H1 (cell line): ENCODE data around the gene SMOC2.

Source experiments
- CTCF ChIP-seq, 3 experiments: IDR thresholded peaks; 1 replicate in 2 of 3; 2 replicates in 1 of 3; pipeline versions ENCODE4 v1.5.1 to v1.6.1; 2011; ENCODE audit warnings: low read length in 3 of 3, mild to moderate bottlenecking in 3 of 3, inconsistent platforms in 2 of 3, low read depth in 1 of 3, moderate library complexity in 1 of 3; ENCODE audit not compliant: insufficient read depth in 1 of 3; ENCODE audit errors: control extremely low read depth in 1 of 3
- PHF8 ChIP-seq: fragments of 200-600 bp; sonication (generic); conservative IDR thresholded peaks from 2 replicates; pipeline ENCODE4 v1.7.1; 2012; ENCODE audit warnings: low read depth, mild to moderate bottlenecking, inconsistent platforms, low read length, moderate library complexity
- POLR2AphosphoS5 ChIP-seq: IDR thresholded peaks from 2 replicates; pipeline ENCODE4 v1.6.1; 2011; ENCODE audit warnings: low read depth, low read length
- RAD21 ChIP-seq, 2 experiments: IDR thresholded peaks in 1 of 2; conservative IDR thresholded peaks in 1 of 2; 2 replicates each; pipeline ENCODE4 v1.6.1; 2011; ENCODE audit warnings: low read depth in 2 of 2, low read length in 2 of 2, improper control_type of control experiment in 1 of 2, inconsistent platforms in 1 of 2, mild to moderate bottlenecking in 1 of 2, moderate library complexity in 1 of 2
- RXRA ChIP-seq: IDR thresholded peaks from 2 replicates; pipeline ENCODE4 v1.6.1; 2011; ENCODE audit warnings: low read depth, mild to moderate bottlenecking, low read length, moderate library complexity; ENCODE audit not compliant: insufficient read depth
- SP1 ChIP-seq: IDR thresholded peaks from 2 replicates; pipeline ENCODE4 v1.6.1; 2011; ENCODE audit warnings: low read depth, low read length
- YY1 ChIP-seq: IDR thresholded peaks from 2 replicates; pipeline ENCODE4 v1.6.1; 2011; ENCODE audit warnings: low read depth, mild to moderate bottlenecking, low read length

- TF ChIP-seq YY1 (no peak), POLR2AphosphoS5 (no peak), SP1 (no peak), CTCF (IDR thresholded peaks at IDR 0.05; ENCODE audit: control extremely low read depth in 1 of 3, insufficient read depth in 1 of 3, low read depth in 1 of 3, low read length in 3 of 3) (no peak), PHF8 (no peak), RAD21 (IDR thresholded peaks at IDR 0.05 in 1 of 2, conservative IDR thresholded peaks at IDR 0.05 in 1 of 2; ENCODE audit: low read depth in 2 of 2, low read length in 2 of 2) (no peak), RXRA (no peak)
Measured at GRCh38 chr6:168455847-168456530, 15.0 kb downstream of the SMOC2 start.
